OCI-LY7 (cell line): ENCODE results near the gene ALS2CL. TPM values are rescaled to one million over a fixed set of nuclear protein-coding genes. Genes with fewer than 3 reads are reported as not detected.

Source experiments
- BruUV-seq: library from RNA; stranded (reverse); fragments of 400-500 nt; replicated peaks from 2 replicates; lab custom pipeline; 2021; lab: Mats Ljungman, UMichigan
- CTCF ChIA-PET: fragments of 300-600 bp; sonication (Branson Sonifier 250); formaldehyde crosslinking; loops from one replicate; lab custom pipeline; 2022; ENCODE audit warnings: antibody characterized with exemption; ENCODE audit not compliant: unreplicated experiment; lab: Charles Lee
- POLR2A ChIA-PET: fragments of 300-600 bp; sonication (Branson Sonifier 250); formaldehyde crosslinking; loops from one replicate; lab custom pipeline; 2022; ENCODE audit warnings: antibody characterized with exemption; lab: Charles Lee
- DNase-seq: peaks from one replicate; pipeline ENCODE4 v3.0.0-alpha.2; 2015; ENCODE audit warnings: low spot score
- H2AFZ ChIP-seq: fragments of 200-600 bp; sonication (generic), shearing (Covaris generic); 2 replicates; pipeline ENCODE4 v1.6.1; 2014; ENCODE audit warnings: mild to moderate bottlenecking, antibody characterized with exemption, low read length, moderate library complexity
- H3K27ac ChIP-seq: fragments of 200-600 bp; sonication (generic); 2 replicates; pipeline ENCODE4 v1.5.1; 2014; ENCODE audit warnings: mixed run types, low read depth, mild to moderate bottlenecking, moderate library complexity, low read length, inconsistent platforms; ENCODE audit not compliant: poor library complexity, severe bottlenecking
- H3K36me3 ChIP-seq: fragments of 200-600 bp; sonication (generic); 2 replicates; pipeline ENCODE4 v1.6.1; 2014; ENCODE audit warnings: mild to moderate bottlenecking, antibody characterized with exemption, low read length, moderate library complexity, mixed read lengths; ENCODE audit not compliant: insufficient read depth
- H3K4me1 ChIP-seq: fragments of 200-600 bp; sonication (generic); 2 replicates; pipeline ENCODE4 v1.5.1; 2014; ENCODE audit warnings: mild to moderate bottlenecking, low read length; ENCODE audit not compliant: insufficient read depth, poor library complexity, severe bottlenecking
- H3K4me2 ChIP-seq: fragments of 200-600 bp; sonication (generic); 2 replicates; pipeline ENCODE4 v1.6.1; 2014; ENCODE audit warnings: mild to moderate bottlenecking, low read length
- H3K4me3 ChIP-seq: fragments of 200-600 bp; sonication (generic); 2 replicates; pipeline ENCODE4 v1.5.1; 2014; ENCODE audit warnings: mild to moderate bottlenecking, low read depth, low read length; ENCODE audit not compliant: poor library complexity, severe bottlenecking
- H3K79me2 ChIP-seq: fragments of 200-600 bp; sonication (generic); 2 replicates; pipeline ENCODE4 v1.6.1; 2016; ENCODE audit warnings: low read depth, mild to moderate bottlenecking, low read length, moderate library complexity, mixed read lengths; ENCODE audit not compliant: insufficient read depth
- H3K9me2 ChIP-seq: fragments of 200-600 bp; sonication (generic); 2 replicates; pipeline ENCODE4 v1.6.1; 2016; ENCODE audit warnings: mild to moderate bottlenecking, low read length, mixed read lengths; ENCODE audit not compliant: insufficient read depth
- H3K9me3 ChIP-seq: fragments of 200-600 bp; sonication (generic); 2 replicates; pipeline ENCODE4 v1.6.1; 2014; ENCODE audit warnings: mild to moderate bottlenecking, mixed run types, low read length, mixed read lengths
- H4K20me1 ChIP-seq: fragments of 200-600 bp; sonication (generic); 2 replicates; pipeline ENCODE4 v1.6.1; 2014; ENCODE audit warnings: mild to moderate bottlenecking, antibody characterized with exemption, low read length, moderate library complexity, mixed read lengths; ENCODE audit not compliant: insufficient read depth
- CTCF ChIP-seq: fragments of 200-600 bp; sonication (generic); conservative IDR thresholded peaks from 2 replicates; pipeline ENCODE4 v1.5.1; 2014; ENCODE audit warnings: mild to moderate bottlenecking, antibody characterized with exemption, low read length, moderate library complexity, mixed read lengths
- EZH2phosphoT487 ChIP-seq: fragments of 200-600 bp; sonication (generic); IDR thresholded peaks from 2 replicates; pipeline ENCODE4 v1.6.1; 2018; ENCODE audit warnings: low read depth, borderline replicate concordance, mild to moderate bottlenecking, mixed run types, antibody characterized with exemption, low read length, moderate library complexity, mixed read lengths
- intact Hi-C: fragments of 100-400 bp; cut with micrococcal nuclease; formaldehyde crosslinking; loops from one replicate; pipeline ENCODE4 v1.10.0; 2022; ENCODE audit not compliant: unreplicated experiment
- total RNA-seq, 2 experiments: library from RNA; depleted of rRNA in 1 of 2; stranded (reverse); fragments of >200 nt in 1 of 2; shearing (Covaris generic) in 1 of 2; gene quantifications; 2 replicates each; pipeline ENCODE4 v1.2.3, GENCODE V29; 2014 to 2022

ALS2CL gene
- total RNA-seq, 2 experiments from 2014 or later: 0.28 TPM; not detected in 1

- no peak for TF ChIP-seq EZH2phosphoT487
- no peak for TF ChIP-seq CTCF
- intact Hi-C loops: no loop called here
- H3K4me1 ChIP-seq: no peaks in the 10 kb centered on the region
- H4K20me1 ChIP-seq: no peaks in the 10 kb centered on the region
- POLR2A ChIA-PET: no interaction called here
- no TSS peak for BruUV-seq
- no peak for DNase-seq
- no peak overlapping the region for H2AFZ ChIP-seq
- H3K4me3 ChIP-seq: no peak overlapping the region
- CTCF ChIA-PET: no interaction called here
- no peaks in the 10 kb centered on the region for H3K9me2 ChIP-seq
- H3K9me3 ChIP-seq: no peaks in the 10 kb centered on the region
- H3K27ac ChIP-seq: no peak overlapping the region
- H3K36me3 ChIP-seq: no peaks in the 10 kb centered on the region
- no peak overlapping the region for H3K4me2 ChIP-seq
- H3K79me2 ChIP-seq: no peaks in the 10 kb centered on the region
Observed at GRCh38 chr3:46733026-46733800, 39.7 kb upstream of the ALS2CL start.

- no peak for DNase-seq
- Histone ChIP-seq H3K4me1 (no peaks in the 10 kb centered on the region), H3K79me2 (no peaks in the 10 kb centered on the region), H3K36me3 (no peaks in the 10 kb centered on the region), H2AFZ (no peak overlapping the region), H3K9me3 (no peaks in the 10 kb centered on the region), H4K20me1 (no peaks in the 10 kb centered on the region), H3K9me2 (no peaks in the 10 kb centered on the region), H3K4me2 (no peak overlapping the region), H3K27ac (no peak overlapping the region), H3K4me3 (no peak overlapping the region)
- CTCF ChIA-PET: no interaction called here
- TF ChIP-seq CTCF: no peak
- TF ChIP-seq EZH2phosphoT487: no peak
- POLR2A ChIA-PET: no interaction called here
- intact Hi-C loops: no loop called here
- no TSS peak for BruUV-seq
Observed at GRCh38 chr3:46731795-46732194, 38.3 kb upstream of the ALS2CL start.

GRCh38 chr3:46730819-46731218 is 37.3 kb upstream of the ALS2CL start:
- Histone ChIP-seq H3K9me2 (no peaks in the 10 kb centered on the region), H3K4me1 (no peaks in the 10 kb centered on the region), H3K4me2 (no peak overlapping the region), H2AFZ (no peak overlapping the region), H3K27ac (no peak overlapping the region), H3K9me3 (no peaks in the 10 kb centered on the region), H3K79me2 (no peaks in the 10 kb centered on the region), H3K4me3 (no peak overlapping the region), H4K20me1 (no peaks in the 10 kb centered on the region), H3K36me3 (no peaks in the 10 kb centered on the region)
- no peak for TF ChIP-seq CTCF
- no peak for TF ChIP-seq EZH2phosphoT487
- ChIA-PET POLR2A (no interaction called here), CTCF (no interaction called here)
- BruUV-seq: no TSS peak
- no peak for DNase-seq
- intact Hi-C loops: no loop called here
